ENCODE measurements around the gene MCTP2.

The MCTP2 gene

GRCh38 chr15:94225616-94226015, 5.7 kb upstream of the MCTP2 start:
- in situ Hi-C loops (cut with MboI; ENCODE audit: low sequenced_read_pairs) = no loop called here
- no peaks in the 10 kb centered on the region for H3K9me3 ChIP-seq
- peaks cover 7% of the 10 kb centered on the region for H3K27me3 ChIP-seq (ENCODE audit: low read depth)
- H3K36me3 ChIP-seq (replicated peaks) = no peaks in the 10 kb centered on the region
- no peaks in the 10 kb centered on the region for H3K4me1 ChIP-seq
- no peak overlapping the region for H3K4me3 ChIP-seq
- DNase-seq (ENCODE audit: low spot score in 2 of 2) = no peak

GRCh38 chr15:94228611-94229010, 2.8 kb upstream of the MCTP2 start:
- Histone ChIP-seq H3K27me3 (ENCODE audit: low read depth) (peaks cover 27% of the 10 kb centered on the region), H3K9me3 (no peaks in the 10 kb centered on the region), H3K36me3 (replicated peaks) (no peaks in the 10 kb centered on the region), H3K4me3 (no peak overlapping the region), H3K4me1 (no peaks in the 10 kb centered on the region)
- DNase-seq (ENCODE audit: low spot score in 2 of 2) = no peak
- in situ Hi-C loops (cut with MboI; ENCODE audit: low sequenced_read_pairs) = no loop called here

DNA sequence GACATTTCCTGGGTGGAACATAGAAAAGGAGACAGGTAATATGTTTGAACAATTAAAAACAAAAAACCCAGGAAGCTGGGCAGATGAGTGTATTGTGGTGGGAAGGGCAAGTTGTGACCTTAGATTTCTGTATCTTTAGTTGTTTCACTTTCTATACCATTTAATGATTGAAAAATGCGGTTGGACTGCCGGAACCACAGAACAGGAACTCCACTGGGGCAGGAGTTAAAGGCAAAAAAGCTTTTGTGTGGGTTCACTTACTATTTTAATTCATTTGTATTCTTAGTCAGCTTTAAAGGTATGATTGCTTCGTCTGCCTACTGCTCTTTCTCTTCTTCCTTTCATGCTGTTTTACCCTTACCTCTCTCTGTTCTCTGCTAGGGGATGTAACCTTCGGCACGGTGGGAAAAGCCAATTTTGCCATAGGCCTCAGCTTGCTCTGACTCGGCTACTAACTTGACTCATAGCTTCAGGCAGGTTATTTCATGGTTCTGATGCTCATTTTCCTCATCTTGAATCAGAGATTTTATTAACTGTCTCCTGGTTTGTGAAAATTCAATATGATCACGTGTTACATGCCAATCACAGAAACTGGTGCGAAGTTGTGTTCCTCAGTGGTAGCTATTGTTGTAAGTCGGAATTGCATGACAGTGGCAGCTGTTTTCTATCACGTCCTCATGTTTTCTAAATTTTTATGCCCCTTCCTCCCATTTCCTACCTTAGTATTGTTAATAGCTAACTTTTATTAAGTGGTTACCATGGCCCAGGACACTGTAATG, 1.6 kb upstream of the MCTP2 start:
- Histone ChIP-seq H3K36me3 (replicated peaks) (no peaks in the 10 kb centered on the region), H3K27me3 (ENCODE audit: low read depth) (peaks cover 27% of the 10 kb centered on the region), H3K4me1 (no peaks in the 10 kb centered on the region), H3K4me3 (no peak overlapping the region), H3K9me3 (no peaks in the 10 kb centered on the region)
- DNase-seq (ENCODE audit: low spot score in 2 of 2) = no peak
- in situ Hi-C loops (cut with MboI; ENCODE audit: low sequenced_read_pairs) = no loop called here

- Histone ChIP-seq H3K36me3 (replicated peaks) (no peaks in the 10 kb centered on the region), H3K27me3 (ENCODE audit: low read depth) (peaks cover 27% of the 10 kb centered on the region), H3K4me1 (no peaks in the 10 kb centered on the region), H3K9me3 (no peaks in the 10 kb centered on the region), H3K4me3 (no peak overlapping the region)
- DNase-seq (ENCODE audit: low spot score in 2 of 2) = no peak
- in situ Hi-C loops (cut with MboI; ENCODE audit: low sequenced_read_pairs) = no loop called here
Observed at GRCh38 chr15:94230431-94230882, 904 bp upstream of the MCTP2 start.

DNA sequence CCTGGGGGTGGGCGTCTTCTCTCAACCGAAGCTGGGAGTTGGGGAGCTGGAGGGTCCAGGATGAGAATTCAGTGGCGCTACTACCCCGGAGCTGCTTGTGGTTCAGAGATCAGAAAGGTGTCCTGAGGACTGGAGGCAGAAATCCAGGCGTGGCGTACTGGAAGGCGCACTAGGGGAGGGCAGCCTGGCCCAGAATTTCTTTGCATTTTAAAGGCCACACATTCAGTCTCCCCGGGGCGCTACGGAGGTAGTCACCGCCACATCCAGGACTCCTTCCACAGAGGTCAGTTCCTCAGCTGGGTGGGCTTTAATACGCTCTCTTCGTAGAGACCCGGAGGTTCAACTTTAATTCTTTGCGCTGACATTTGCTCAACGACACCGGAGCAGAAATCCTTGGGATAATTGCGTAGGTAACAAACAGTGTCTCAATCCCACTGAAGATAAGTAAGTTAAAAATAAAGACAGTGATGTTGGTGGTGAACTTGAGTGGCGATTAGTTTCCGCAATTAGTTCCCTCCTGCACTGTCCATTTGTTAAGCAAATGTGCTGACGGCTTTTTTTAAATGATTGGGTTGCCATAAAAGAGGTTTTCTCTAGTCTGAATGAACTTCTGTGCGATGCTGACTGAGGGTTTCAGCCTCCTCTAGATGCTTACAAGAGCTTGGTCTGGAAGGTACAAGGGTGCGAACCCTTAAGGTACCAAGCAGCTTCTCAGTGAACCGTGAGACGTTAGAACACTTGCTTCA, 535 bp downstream of the MCTP2 start:
- no peaks in the 10 kb centered on the region for H3K36me3 ChIP-seq (replicated peaks)
- DNase-seq (ENCODE audit: low spot score in 2 of 2) = no peak
- H3K4me1 ChIP-seq = no peaks in the 10 kb centered on the region
- H3K27me3 ChIP-seq (ENCODE audit: low read depth) = peaks cover 27% of the 10 kb centered on the region
- H3K9me3 ChIP-seq = no peaks in the 10 kb centered on the region
- in situ Hi-C loops (cut with MboI; ENCODE audit: low sequenced_read_pairs) = no loop called here
- peak overlapping the region; percentile 7; the same call in 1 of the 2 replicates for H3K4me3 ChIP-seq

DNA sequence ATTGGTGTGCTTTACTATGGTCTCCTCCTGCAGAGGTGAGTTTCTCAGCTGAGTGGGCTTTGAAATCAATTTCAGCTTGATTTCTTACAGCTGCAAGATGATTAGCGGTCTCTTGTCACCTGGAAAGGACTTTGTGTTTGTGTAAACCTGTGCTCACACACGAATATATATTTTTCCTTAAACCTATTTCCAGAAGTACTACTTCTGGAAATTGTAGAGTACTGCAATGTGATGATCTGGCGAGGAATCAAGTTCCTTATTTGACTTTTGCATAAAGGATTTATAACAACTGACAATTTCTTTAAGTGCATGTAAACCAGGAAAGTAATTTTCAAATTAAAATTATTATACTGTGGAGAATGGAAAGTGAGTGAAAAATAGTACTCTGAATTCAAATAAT, 2.1 kb downstream of the MCTP2 start:
- Histone ChIP-seq H3K36me3 (replicated peaks) (no peaks in the 10 kb centered on the region), H3K27me3 (ENCODE audit: low read depth) (peaks cover 27% of the 10 kb centered on the region), H3K4me1 (no peaks in the 10 kb centered on the region), H3K9me3 (no peaks in the 10 kb centered on the region), H3K4me3 (no peak overlapping the region)
- in situ Hi-C loops (cut with MboI; ENCODE audit: low sequenced_read_pairs) = no loop called here
- no peak for DNase-seq (ENCODE audit: low spot score in 2 of 2)

DNA sequence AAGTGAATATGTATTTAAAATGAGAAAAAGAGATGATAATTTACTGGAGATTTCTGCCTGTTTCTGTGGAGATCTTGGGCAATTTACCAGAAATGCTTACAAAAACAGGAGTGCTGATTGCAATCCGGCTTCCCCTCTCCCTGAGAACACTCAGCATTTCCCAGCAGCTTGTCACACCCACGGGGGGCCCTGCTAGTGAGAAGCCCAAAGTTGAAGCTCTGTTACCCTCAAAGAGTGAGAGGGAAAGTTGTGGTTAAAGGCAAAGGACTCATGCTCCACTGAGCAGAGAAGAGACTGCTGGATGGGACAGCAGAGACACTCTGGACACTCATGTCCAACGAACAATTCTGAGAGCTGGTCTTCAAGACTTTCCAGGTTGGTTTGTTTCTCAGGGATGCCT, 2.9 kb downstream of the MCTP2 start:
- Histone ChIP-seq H3K9me3 (no peaks in the 10 kb centered on the region), H3K4me3 (no peak overlapping the region), H3K36me3 (replicated peaks) (no peaks in the 10 kb centered on the region), H3K27me3 (ENCODE audit: low read depth) (peaks cover 27% of the 10 kb centered on the region), H3K4me1 (no peaks in the 10 kb centered on the region)
- in situ Hi-C loops (cut with MboI; ENCODE audit: low sequenced_read_pairs) = no loop called here
- no peak for DNase-seq (ENCODE audit: low spot score in 2 of 2)

DNA sequence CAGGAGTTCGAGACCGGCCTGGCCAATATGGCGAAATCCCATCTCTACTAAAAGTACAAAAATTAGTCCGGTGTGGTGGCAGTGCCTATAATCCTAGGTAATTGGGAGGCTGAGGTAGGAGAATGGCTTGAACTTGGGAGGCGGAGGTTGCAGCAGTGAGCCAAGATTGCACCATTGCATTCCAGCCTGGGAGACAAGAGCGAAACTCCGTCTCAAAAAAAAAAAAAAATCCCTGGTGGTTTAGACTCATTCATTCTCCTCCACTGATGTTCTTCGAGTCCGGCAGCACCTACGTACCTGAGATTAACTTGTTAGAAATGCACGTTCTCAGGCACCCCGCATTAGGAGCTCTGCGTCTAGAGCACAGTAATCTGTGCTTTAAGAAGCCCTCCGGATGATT, 3.7 kb downstream of the MCTP2 start:
- no peak for DNase-seq (ENCODE audit: low spot score in 2 of 2)
- no peaks in the 10 kb centered on the region for H3K4me1 ChIP-seq
- no peaks in the 10 kb centered on the region for H3K36me3 ChIP-seq (replicated peaks)
- H3K9me3 ChIP-seq = no peaks in the 10 kb centered on the region
- in situ Hi-C loops (cut with MboI; ENCODE audit: low sequenced_read_pairs) = no loop called here
- peaks cover 25% of the 10 kb centered on the region for H3K27me3 ChIP-seq (ENCODE audit: low read depth)
- H3K4me3 ChIP-seq = no peak overlapping the region

DNA sequence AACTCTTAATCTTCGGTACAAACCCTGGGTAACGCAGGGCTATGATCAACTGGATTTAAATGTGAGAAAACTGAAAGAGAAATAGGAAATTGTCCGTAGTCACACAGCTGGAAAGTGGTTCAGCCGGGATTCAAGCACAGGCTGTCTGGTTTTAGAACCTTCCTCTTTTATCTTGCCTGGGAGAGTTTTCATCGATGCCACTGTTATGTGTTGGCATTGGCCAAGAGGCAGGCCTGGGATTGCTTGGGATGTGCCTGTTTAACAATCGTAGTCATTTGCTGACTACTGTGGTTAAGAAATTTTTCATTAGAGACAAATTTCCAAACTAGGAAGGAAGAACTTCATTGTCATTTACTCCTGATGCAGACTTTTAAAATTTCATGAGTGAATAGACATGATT, 4.3 kb downstream of the MCTP2 start:
- no peak for DNase-seq (ENCODE audit: low spot score in 2 of 2)
- Histone ChIP-seq H3K4me1 (no peaks in the 10 kb centered on the region), H3K4me3 (no peak overlapping the region), H3K9me3 (no peaks in the 10 kb centered on the region), H3K36me3 (replicated peaks) (no peaks in the 10 kb centered on the region), H3K27me3 (ENCODE audit: low read depth) (peaks cover 19% of the 10 kb centered on the region)
- in situ Hi-C loops (cut with MboI; ENCODE audit: low sequenced_read_pairs) = no loop called here

- no peak for DNase-seq (ENCODE audit: low spot score in 2 of 2)
- in situ Hi-C loops (cut with MboI; ENCODE audit: low sequenced_read_pairs) = no loop called here
- Histone ChIP-seq H3K4me3 (no peak overlapping the region), H3K27me3 (ENCODE audit: low read depth) (peaks cover 9% of the 10 kb centered on the region; the same call in 1 of the 2 replicates), H3K4me1 (no peaks in the 10 kb centered on the region), H3K9me3 (no peaks in the 10 kb centered on the region), H3K36me3 (replicated peaks) (no peaks in the 10 kb centered on the region)
Observed at GRCh38 chr15:94236608-94237007, 5.2 kb downstream of the MCTP2 start.

GRCh38 chr15:94237903-94238302, 6.5 kb downstream of the MCTP2 start:
- Histone ChIP-seq H3K36me3 (replicated peaks) (no peaks in the 10 kb centered on the region), H3K4me3 (no peak overlapping the region), H3K27me3 (ENCODE audit: low read depth) (no peaks in the 10 kb centered on the region; the same call in 1 of the 2 replicates), H3K9me3 (no peaks in the 10 kb centered on the region), H3K4me1 (no peaks in the 10 kb centered on the region)
- no peak for DNase-seq (ENCODE audit: low spot score in 2 of 2)
- in situ Hi-C loops (cut with MboI; ENCODE audit: low sequenced_read_pairs) = no loop called here

DNA sequence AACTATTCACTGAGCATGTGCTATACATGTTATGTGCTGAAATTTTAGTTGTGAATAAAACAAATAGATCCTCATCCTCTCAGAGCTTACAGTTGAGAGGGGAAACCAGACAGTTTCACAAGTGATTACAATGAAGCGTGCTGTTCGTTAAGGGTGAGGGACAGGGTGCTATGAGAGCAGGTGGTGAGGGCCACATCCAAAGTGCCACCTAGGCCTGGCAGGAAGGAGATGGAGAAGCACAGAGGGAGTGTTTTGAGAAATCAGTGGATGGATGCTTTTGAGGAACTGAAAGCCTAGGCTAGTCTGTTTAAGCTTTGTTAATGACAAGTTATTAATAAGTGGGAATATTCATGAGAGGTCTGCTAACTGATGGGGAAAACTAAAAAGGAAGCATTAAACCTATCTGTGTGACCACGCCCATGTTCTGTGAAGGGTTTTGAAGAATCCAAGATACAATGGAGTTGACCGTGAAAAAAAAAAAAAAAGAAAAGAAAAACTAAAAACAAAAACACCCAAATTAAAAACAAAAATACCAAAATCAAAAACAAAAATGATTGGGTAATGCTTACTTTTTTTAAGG, 7.3 kb downstream of the MCTP2 start:
- Histone ChIP-seq H3K4me1 (no peaks in the 10 kb centered on the region), H3K27me3 (ENCODE audit: low read depth) (no peaks in the 10 kb centered on the region), H3K4me3 (no peak overlapping the region), H3K36me3 (replicated peaks) (no peaks in the 10 kb centered on the region), H3K9me3 (no peaks in the 10 kb centered on the region)
- in situ Hi-C loops (cut with MboI; ENCODE audit: low sequenced_read_pairs) = no loop called here
- no peak for DNase-seq (ENCODE audit: low spot score in 2 of 2)

DNA sequence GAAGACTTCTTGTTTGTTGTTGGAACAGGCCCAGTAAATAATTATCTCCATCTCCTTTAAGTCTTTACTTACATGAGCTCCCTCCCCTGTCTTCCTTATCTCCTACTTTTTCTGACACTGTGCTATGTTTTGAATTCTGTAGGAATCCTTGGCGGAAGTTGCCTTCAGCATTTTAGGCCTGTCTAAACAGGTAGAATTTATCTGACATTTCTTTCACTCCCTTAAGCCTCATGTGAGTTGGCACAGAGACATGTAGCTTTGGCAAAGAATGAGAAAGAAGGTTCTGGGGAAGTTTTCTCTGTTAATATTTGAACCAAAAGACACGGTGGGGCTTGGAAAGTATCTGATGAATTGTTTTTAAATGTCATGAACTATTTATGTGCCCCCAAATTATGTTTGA, 8.1 kb downstream of the MCTP2 start:
- Histone ChIP-seq H3K4me3 (no peak overlapping the region), H3K9me3 (no peaks in the 10 kb centered on the region), H3K4me1 (no peaks in the 10 kb centered on the region), H3K36me3 (replicated peaks) (no peaks in the 10 kb centered on the region), H3K27me3 (ENCODE audit: low read depth) (no peaks in the 10 kb centered on the region)
- in situ Hi-C loops (cut with MboI; ENCODE audit: low sequenced_read_pairs) = no loop called here
- no peak for DNase-seq (ENCODE audit: low spot score in 2 of 2)

- Histone ChIP-seq H3K4me3 (no peak overlapping the region), H3K9me3 (no peaks in the 10 kb centered on the region), H3K27me3 (ENCODE audit: low read depth) (no peaks in the 10 kb centered on the region), H3K36me3 (replicated peaks) (no peaks in the 10 kb centered on the region), H3K4me1 (no peaks in the 10 kb centered on the region)
- in situ Hi-C loops (cut with MboI; ENCODE audit: low sequenced_read_pairs) = no loop called here
- DNase-seq (ENCODE audit: low spot score in 2 of 2) = no peak
Observed at GRCh38 chr15:94240480-94240879, 9.1 kb downstream of the MCTP2 start.

All from HAP-1 (cell line).